Thyroid gland (tissue), 4 donors: ENCODE data around the gene KCNB1. TPM values are rescaled to one million over a fixed set of nuclear protein-coding genes. Genes with fewer than 3 reads are reported as not detected.

ENCODE experiments used
- DNase-seq, 2 donors: peaks; one replicate each; pipeline ENCODE4 v3.0.0-alpha.2; 2019
- H3K27ac ChIP-seq, 3 donors: fragments of 200-600 bp; sonication (generic); 1 replicate in 2 of 3; 2 replicates in 1 of 3; pipeline ENCODE4 v1.5.1; 2016 to 2019; ENCODE audit warnings: mild to moderate bottlenecking in 1 of 3, moderate library complexity in 1 of 3
- H3K27me3 ChIP-seq: fragments of 200-600 bp; sonication (generic); one replicate; pipeline ENCODE4 v1.5.1; 2019
- H3K36me3 ChIP-seq, 2 donors: fragments of 200-600 bp; sonication (generic); one replicate each; pipeline ENCODE4 v1.5.1; 2016 to 2019
- H3K4me1 ChIP-seq, 2 donors: fragments of 200-600 bp; sonication (generic); one replicate each; pipeline ENCODE4 v1.5.1; 2017 to 2019
- H3K4me3 ChIP-seq, 3 donors: fragments of 200-600 bp; sonication (generic); replicated peaks in 1 of 3; 1 replicate in 2 of 3; 2 replicates in 1 of 3; pipeline ENCODE4 v1.5.1; 2016; ENCODE audit warnings: mild to moderate bottlenecking in 1 of 3
- H3K9me3 ChIP-seq: fragments of 200-600 bp; sonication (generic); one replicate; pipeline ENCODE4 v1.5.1; 2017
- POLR2A ChIP-seq, 2 donors: fragments of 450-650 bp; IDR thresholded peaks; one replicate each; pipeline ENCODE4 v1.6.1; 2017; ENCODE audit warnings: antibody characterized with exemption in 2 of 2, mild to moderate bottlenecking in 2 of 2, moderate library complexity in 1 of 2
- WGBS, 2 donors: methylation state at CpG; one replicate each; pipeline ENCODE4 v1.1.5; 2017; 5-methylcytosine and 5-hydroxymethylcytosine counted together
- intact Hi-C: fragments of 100-400 bp; cut with DNase I; formaldehyde crosslinking; loops from one replicate; pipeline ENCODE4 v1.15.1; 2023
- total RNA-seq, 4 donors: library from RNA; depleted of rRNA; stranded (reverse); fragments of >200 nt; gene quantifications; one replicate each; pipeline ENCODE4 v1.2.3, GENCODE V29; 2016
- TF ChIP-seq, protein P1 (sequence below), 6 experiments: fragments of 200-600 bp in 3 of 6; fragments of 450-650 bp in 3 of 6; sonication (generic) in 3 of 6; IDR thresholded peaks; one replicate each; pipeline ENCODE4 v1.5.1; 2016 to 2019; ENCODE audit warnings: antibody characterized with exemption in 6 of 6, mild to moderate bottlenecking in 2 of 6, inconsistent platforms in 1 of 6, moderate library complexity in 1 of 6

KCNB1 gene
- total RNA-seq, 4 donors from 2014 or later: 0.34 to 0.54 (median 0.47) TPM

GRCh38 chr20:49430320-49430719 lies 52.1 kb downstream of the KCNB1 start:
- H3K4me3 ChIP-seq: no peak overlapping the region
- TF ChIP-seq, protein P1, sequence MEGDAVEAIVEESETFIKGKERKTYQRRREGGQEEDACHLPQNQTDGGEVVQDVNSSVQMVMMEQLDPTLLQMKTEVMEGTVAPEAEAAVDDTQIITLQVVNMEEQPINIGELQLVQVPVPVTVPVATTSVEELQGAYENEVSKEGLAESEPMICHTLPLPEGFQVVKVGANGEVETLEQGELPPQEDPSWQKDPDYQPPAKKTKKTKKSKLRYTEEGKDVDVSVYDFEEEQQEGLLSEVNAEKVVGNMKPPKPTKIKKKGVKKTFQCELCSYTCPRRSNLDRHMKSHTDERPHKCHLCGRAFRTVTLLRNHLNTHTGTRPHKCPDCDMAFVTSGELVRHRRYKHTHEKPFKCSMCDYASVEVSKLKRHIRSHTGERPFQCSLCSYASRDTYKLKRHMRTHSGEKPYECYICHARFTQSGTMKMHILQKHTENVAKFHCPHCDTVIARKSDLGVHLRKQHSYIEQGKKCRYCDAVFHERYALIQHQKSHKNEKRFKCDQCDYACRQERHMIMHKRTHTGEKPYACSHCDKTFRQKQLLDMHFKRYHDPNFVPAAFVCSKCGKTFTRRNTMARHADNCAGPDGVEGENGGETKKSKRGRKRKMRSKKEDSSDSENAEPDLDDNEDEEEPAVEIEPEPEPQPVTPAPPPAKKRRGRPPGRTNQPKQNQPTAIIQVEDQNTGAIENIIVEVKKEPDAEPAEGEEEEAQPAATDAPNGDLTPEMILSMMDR (IDR thresholded peaks at IDR 0.05): no peak
- no peak for TF ChIP-seq POLR2A (IDR thresholded peaks at IDR 0.05)
- H3K4me1 ChIP-seq: no peaks in the 10 kb centered on the region
- no peak for DNase-seq
- H3K27ac ChIP-seq: no peak overlapping the region
- intact Hi-C loops: no loop called here
- H3K36me3 ChIP-seq: no peaks in the 10 kb centered on the region
- WGBS, 2 donors: 95 to 98% methylated on average over 2 of the region's 2 CpGs
- H3K9me3 ChIP-seq: no peaks in the 10 kb centered on the region
- H3K27me3 ChIP-seq: no peaks in the 10 kb centered on the region

- Histone ChIP-seq H3K4me3 (no peak overlapping the region), H3K4me1 (no peaks in the 10 kb centered on the region), H3K27me3 (no peaks in the 10 kb centered on the region), H3K36me3 (no peaks in the 10 kb centered on the region), H3K27ac (no peak overlapping the region), H3K9me3 (no peaks in the 10 kb centered on the region)
- intact Hi-C loops: no loop called here
- no peak for DNase-seq
- WGBS, 2 donors: 54 to 56% methylated on average over 13 of the region's 13 CpGs
- TF ChIP-seq, protein P1 (IDR thresholded peaks at IDR 0.05): no peak
- no peak for TF ChIP-seq POLR2A (IDR thresholded peaks at IDR 0.05)
Measured at GRCh38 chr20:49427751-49428518, 54.5 kb downstream of the KCNB1 start.

DNA sequence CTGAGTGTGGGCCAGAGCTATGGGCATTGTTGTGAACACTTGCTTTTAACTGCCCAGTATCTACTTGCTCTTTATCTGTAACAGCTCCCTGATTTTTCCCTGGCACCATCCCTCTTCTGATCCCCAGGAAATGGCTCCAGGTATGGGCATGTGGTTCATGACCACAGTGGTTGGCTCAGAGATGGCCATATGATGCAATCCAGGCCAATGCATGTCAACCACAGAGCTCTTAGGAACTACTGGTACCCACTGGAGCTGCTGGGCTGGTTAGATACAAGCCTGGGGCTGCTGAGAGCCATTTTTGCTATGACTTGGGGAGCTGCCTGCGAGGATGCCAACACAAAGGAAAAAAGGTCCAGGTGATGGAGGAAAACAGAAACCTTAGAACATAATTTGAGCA lies 55.6 kb downstream of the KCNB1 start:
- H3K9me3 ChIP-seq: no peaks in the 10 kb centered on the region
- TF ChIP-seq, protein P1 (IDR thresholded peaks at IDR 0.05): no peak
- TF ChIP-seq POLR2A (IDR thresholded peaks at IDR 0.05): no peak
- intact Hi-C loops: no loop called here
- H3K36me3 ChIP-seq: no peaks in the 10 kb centered on the region
- H3K27me3 ChIP-seq: no peaks in the 10 kb centered on the region
- WGBS, 2 donors: 0% methylated on average over 1 of the region's 1 CpG; no CpG with 5 or more reads in 1 of the 2 donors
- no peak for DNase-seq
- no peak overlapping the region for H3K4me3 ChIP-seq
- H3K27ac ChIP-seq: no peak overlapping the region
- H3K4me1 ChIP-seq: no peaks in the 10 kb centered on the region

DNA sequence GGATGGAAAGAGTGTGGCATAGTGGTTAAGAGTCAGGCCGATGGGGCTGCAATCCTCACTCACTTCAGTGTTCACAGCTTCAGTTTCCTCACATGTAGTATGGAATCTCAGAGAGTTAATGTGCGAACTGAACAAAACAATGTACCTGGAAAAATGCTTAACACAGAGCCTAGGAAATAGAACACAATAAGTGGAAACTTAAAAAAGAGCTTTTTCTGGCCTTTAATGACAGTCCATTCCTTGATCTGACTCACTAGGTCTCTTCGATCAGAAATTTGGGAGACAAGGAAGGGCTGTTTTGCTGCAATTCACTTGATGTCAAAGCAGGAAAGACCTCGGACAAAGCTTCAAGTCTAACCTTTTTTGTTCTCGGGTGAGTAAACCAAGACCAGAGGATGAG lies 56.1 kb downstream of the KCNB1 start:
- intact Hi-C loops: no loop called here
- Histone ChIP-seq H3K4me3 (no peak overlapping the region), H3K27me3 (no peaks in the 10 kb centered on the region), H3K27ac (no peak overlapping the region), H3K4me1 (no peaks in the 10 kb centered on the region), H3K36me3 (no peaks in the 10 kb centered on the region), H3K9me3 (no peaks in the 10 kb centered on the region)
- WGBS, 2 donors: 77 to 88% methylated on average over 5 of the region's 5 CpGs
- TF ChIP-seq, protein P1 (IDR thresholded peaks at IDR 0.05): no peak
- no peak for TF ChIP-seq POLR2A (IDR thresholded peaks at IDR 0.05)
- DNase-seq: no peak

DNA sequence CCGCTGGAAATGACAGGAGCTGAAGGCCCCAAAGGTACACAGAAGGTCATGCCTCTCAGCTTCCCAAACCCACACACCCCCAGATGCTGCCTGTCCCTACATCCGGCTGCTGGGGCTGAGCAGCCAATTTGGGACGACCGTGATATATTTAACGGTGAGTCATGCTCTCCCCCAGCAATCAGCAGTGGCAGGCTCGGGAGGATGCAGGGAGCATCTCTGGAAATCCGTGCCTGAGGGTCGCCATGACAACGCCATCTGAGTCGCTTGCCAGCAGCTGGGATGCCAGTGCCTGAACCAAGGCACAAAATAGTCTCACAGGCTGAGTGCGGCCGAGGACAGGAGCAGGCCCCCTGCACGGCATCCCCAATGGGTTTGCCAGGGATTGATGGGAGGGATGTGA lies 57.9 kb downstream of the KCNB1 start:
- H3K27me3 ChIP-seq: no peaks in the 10 kb centered on the region
- intact Hi-C loops: no loop called here
- no peak for TF ChIP-seq POLR2A (IDR thresholded peaks at IDR 0.05)
- TF ChIP-seq, protein P1 (IDR thresholded peaks at IDR 0.05): no peak
- H3K36me3 ChIP-seq: no peaks in the 10 kb centered on the region
- no peak for DNase-seq
- peaks cover 3 to 14% of the 10 kb centered on the region in 2 donors for H3K4me1 ChIP-seq
- H3K27ac ChIP-seq: no peak overlapping the region
- H3K9me3 ChIP-seq: no peaks in the 10 kb centered on the region
- no peak overlapping the region for H3K4me3 ChIP-seq
- WGBS, 2 donors: 64 to 84% methylated on average over 7 to 13 of the region's 13 CpGs
